Mesendoderm (in vitro differentiated cells): ENCODE measurements around the gene CYTIP. TPM values are rescaled to one million over a fixed set of nuclear protein-coding genes. Genes with fewer than 3 reads are reported as not detected.

Experiments
- DNase-seq: peaks from one replicate; pipeline ENCODE4 v3.0.0; 2013
- H2AK5ac ChIP-seq: 2 replicates; pipeline ENCODE4 v1.6.1; 2013; ENCODE audit warnings: low read length, inconsistent platforms
- H2BK120ac ChIP-seq: 2 replicates; pipeline ENCODE4 v1.6.1; 2013; ENCODE audit warnings: low read depth, mild to moderate bottlenecking, low read length, moderate library complexity, mixed read lengths
- H2BK15ac ChIP-seq: replicated peaks from 2 replicates; pipeline ENCODE4 v1.6.1; 2013; ENCODE audit warnings: low read depth, mild to moderate bottlenecking, moderate library complexity
- H2BK5ac ChIP-seq: 2 replicates; pipeline ENCODE4 v1.6.1; 2013; ENCODE audit warnings: low read length, inconsistent platforms
- H3K18ac ChIP-seq: 2 replicates; pipeline ENCODE4 v1.6.1; 2013; ENCODE audit warnings: mild to moderate bottlenecking, low read length, mixed read lengths
- H3K23ac ChIP-seq: one replicate; pipeline ENCODE4 v1.6.1; 2013; ENCODE audit warnings: low read length
- H3K27ac ChIP-seq: 2 replicates; pipeline ENCODE4 v1.5.1; 2013; ENCODE audit warnings: low read depth, mild to moderate bottlenecking, inconsistent platforms, low read length, moderate library complexity
- H3K27me3 ChIP-seq: 2 replicates; pipeline ENCODE4 v1.6.1; 2013; ENCODE audit warnings: low read length, control low read depth, mild to moderate bottlenecking, inconsistent platforms; ENCODE audit not compliant: insufficient read depth, poor library complexity
- H3K36me3 ChIP-seq: 2 replicates; pipeline ENCODE4 v1.6.1; 2013; ENCODE audit warnings: low read length, inconsistent platforms; ENCODE audit not compliant: control insufficient read depth, insufficient read depth
- H3K4ac ChIP-seq: one replicate; pipeline ENCODE4 v1.6.1; 2013; ENCODE audit warnings: low read depth, mild to moderate bottlenecking, low read length, moderate library complexity
- H3K4me1 ChIP-seq: 2 replicates; pipeline ENCODE4 v1.6.1; 2013; ENCODE audit warnings: low read depth, low read length, inconsistent platforms; ENCODE audit not compliant: control insufficient read depth
- H3K4me2 ChIP-seq: 2 replicates; pipeline ENCODE4 v1.6.1; 2013; ENCODE audit warnings: low read length
- H3K4me3 ChIP-seq: 2 replicates; pipeline ENCODE4 v1.5.1; 2013; ENCODE audit warnings: mild to moderate bottlenecking, low read length
- H3K56ac ChIP-seq: one replicate; pipeline ENCODE4 v1.6.1; 2013; ENCODE audit warnings: low read length
- H3K79me1 ChIP-seq: 2 replicates; pipeline ENCODE4 v1.6.1; 2013; ENCODE audit warnings: low read length, inconsistent platforms
- H3K79me2 ChIP-seq: 2 replicates; pipeline ENCODE4 v1.6.1; 2013; ENCODE audit warnings: mild to moderate bottlenecking, low read length; ENCODE audit not compliant: control insufficient read depth, insufficient read depth
- H3K9ac ChIP-seq: 2 replicates; pipeline ENCODE4 v1.6.1; 2013; ENCODE audit warnings: low read length, inconsistent platforms
- H4K5ac ChIP-seq: one replicate; pipeline ENCODE4 v1.6.1; 2013; ENCODE audit warnings: low read length
- H4K8ac ChIP-seq: one replicate; pipeline ENCODE4 v1.6.1; 2013; ENCODE audit warnings: low read depth, mild to moderate bottlenecking, control low read depth, low read length, moderate library complexity
- WGBS: extraction: QIAGEN DNeasy Blood & Tissue Kit; methylation state at CpG from one replicate; pipeline ENCODE4 v1.1.7; 2013; ENCODE audit warnings: low lambda C conversion rate, missing lambda C conversion rate; ENCODE audit not compliant: insufficient coverage; ENCODE audit errors: extremely low coverage; 5-methylcytosine and 5-hydroxymethylcytosine counted together
- polyA plus RNA-seq, 2 experiments: library from polyadenylated mRNA; stranded (reverse); fragments of 200-250 nt; gene quantifications; one replicate each; pipeline ENCODE4 v1.2.3, GENCODE V29; 2013

Gene CYTIP
- 0.20 TPM for polyA plus RNA-seq (2013, experiment 1 of 2)
- polyA plus RNA-seq (2013, experiment 2 of 2) = 0.10 TPM

GRCh38 chr2:157443795-157444640, at the start of gene CYTIP:
Gene CYTIP (minus strand): TSS chr2:157444089. CDS start chr2:157444020, 69 bp downstream.
- Histone ChIP-seq H4K5ac (no peak within 1 kb of the TSS), H3K23ac (no peak within 1 kb of the TSS), H2BK5ac (no peak within 1 kb of the TSS), H3K9ac (no peak within 1 kb of the TSS), H3K4ac (no peak within 1 kb of the TSS), H3K4me2 (no peak within 1 kb of the TSS), H3K4me3 (no peak within 1 kb of the TSS), H2BK15ac (no peak within 1 kb of the TSS), H4K8ac (no peak within 1 kb of the TSS), H3K27ac (no peak within 1 kb of the TSS), H3K4me1 (no peaks in the 10 kb centered on the region), H3K18ac (no peak within 1 kb of the TSS), H3K79me1 (no peaks in the 10 kb centered on the region), H2AK5ac (no peak within 1 kb of the TSS), H2BK120ac (no peak within 1 kb of the TSS), H3K56ac (no peak within 1 kb of the TSS), H3K36me3 (no peaks in the 10 kb centered on the region), H3K79me2 (no peaks in the 10 kb centered on the region), H3K27me3 (no peaks in the 10 kb centered on the region)
- no CpG with 5 or more reads among the region's 13 CpGs for WGBS
- no peak for DNase-seq

- WGBS = no CpG with 5 or more reads among the region's 5 CpGs
- DNase-seq = peak; percentile 66
These were observed 48.4 kb upstream of the CYTIP start for GRCh38 chr2:157492189-157492773.

DNA sequence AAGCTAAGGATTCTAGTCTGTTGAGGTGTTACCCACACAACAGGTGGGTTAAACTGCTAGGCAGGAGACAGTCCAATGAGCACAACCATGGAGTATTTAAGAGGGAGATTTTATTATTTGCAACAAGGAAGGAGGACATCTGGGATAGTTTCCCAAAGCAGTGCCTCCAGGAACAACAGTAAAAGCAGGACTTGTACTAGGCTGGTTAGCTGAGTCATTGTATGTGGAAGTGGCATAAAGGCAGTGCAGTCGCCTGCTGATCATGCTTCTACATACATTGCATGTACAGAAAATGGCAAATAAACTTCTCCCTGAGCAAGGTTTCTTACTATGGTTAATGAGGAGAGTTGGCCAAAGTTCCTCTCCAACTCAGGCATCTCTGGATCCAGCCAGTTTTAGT, 46.1 kb upstream of the CYTIP start:
- Histone ChIP-seq H3K27ac (no peak overlapping the region), H2BK15ac (no peak overlapping the region), H4K8ac (no peak overlapping the region), H3K4ac (no peak overlapping the region), H3K9ac (no peak overlapping the region), H3K4me3 (no peak overlapping the region), H2BK5ac (no peak overlapping the region), H3K79me1 (no peaks in the 10 kb centered on the region), H2BK120ac (no peak overlapping the region), H3K36me3 (no peaks in the 10 kb centered on the region), H3K18ac (no peak overlapping the region), H3K4me1 (no peaks in the 10 kb centered on the region), H3K56ac (no peak overlapping the region), H2AK5ac (no peak overlapping the region), H3K27me3 (no peaks in the 10 kb centered on the region), H4K5ac (no peak overlapping the region), H3K79me2 (no peaks in the 10 kb centered on the region), H3K23ac (no peak overlapping the region), H3K4me2 (no peak overlapping the region)
- DNase-seq = no peak
- WGBS = no CpG with 5 or more reads among the region's 1 CpG

More at GRCh38 chr2:157492189-157492773, 48.4 kb upstream of the CYTIP start:
- Histone ChIP-seq H3K56ac (no peak overlapping the region), H3K9ac (no peak overlapping the region), H3K18ac (no peak overlapping the region), H3K27me3 (no peaks in the 10 kb centered on the region), H3K4me1 (no peaks in the 10 kb centered on the region), H4K5ac (no peak overlapping the region), H4K8ac (no peak overlapping the region), H3K36me3 (no peaks in the 10 kb centered on the region), H3K79me2 (no peaks in the 10 kb centered on the region), H2BK5ac (no peak overlapping the region), H2AK5ac (no peak overlapping the region), H3K23ac (no peak overlapping the region), H2BK15ac (no peak overlapping the region), H3K4ac (no peak overlapping the region), H3K4me3 (no peak overlapping the region), H3K27ac (no peak overlapping the region), H3K79me1 (no peaks in the 10 kb centered on the region), H2BK120ac (no peak overlapping the region), H3K4me2 (no peak overlapping the region)

DNA sequence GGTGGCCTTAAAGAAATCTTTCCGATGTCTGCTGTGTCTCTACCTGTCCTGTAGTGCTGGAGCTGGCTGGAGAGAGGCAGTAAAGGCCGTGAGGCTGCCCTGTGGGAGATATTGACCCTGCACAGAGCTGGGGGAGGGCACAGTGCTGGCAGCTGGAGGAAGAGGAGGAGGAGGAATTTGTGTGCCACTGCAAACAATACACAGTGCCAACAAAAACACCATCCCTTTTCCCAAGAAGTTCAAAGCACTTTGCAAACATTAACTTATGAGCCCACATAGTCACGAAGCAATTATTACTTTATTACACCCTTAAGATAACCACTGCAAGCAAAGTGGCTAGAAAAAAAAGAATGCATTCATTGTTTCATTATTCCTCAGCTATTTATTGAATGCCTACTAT, 45.0 kb upstream of the CYTIP start:
- Histone ChIP-seq H3K4me1 (no peaks in the 10 kb centered on the region), H3K23ac (no peak overlapping the region), H3K9ac (no peak overlapping the region), H3K56ac (no peak overlapping the region), H3K27ac (no peak overlapping the region), H3K4me3 (no peak overlapping the region), H4K8ac (no peak overlapping the region), H2BK15ac (no peak overlapping the region), H3K36me3 (no peaks in the 10 kb centered on the region), H3K4me2 (no peak overlapping the region), H3K79me1 (no peaks in the 10 kb centered on the region), H3K18ac (no peak overlapping the region), H4K5ac (no peak overlapping the region), H2AK5ac (no peak overlapping the region), H3K27me3 (no peaks in the 10 kb centered on the region), H3K4ac (no peak overlapping the region), H3K79me2 (no peaks in the 10 kb centered on the region), H2BK120ac (no peak overlapping the region), H2BK5ac (no peak overlapping the region)
- WGBS = no CpG with 5 or more reads among the region's 3 CpGs
- no peak for DNase-seq

DNA sequence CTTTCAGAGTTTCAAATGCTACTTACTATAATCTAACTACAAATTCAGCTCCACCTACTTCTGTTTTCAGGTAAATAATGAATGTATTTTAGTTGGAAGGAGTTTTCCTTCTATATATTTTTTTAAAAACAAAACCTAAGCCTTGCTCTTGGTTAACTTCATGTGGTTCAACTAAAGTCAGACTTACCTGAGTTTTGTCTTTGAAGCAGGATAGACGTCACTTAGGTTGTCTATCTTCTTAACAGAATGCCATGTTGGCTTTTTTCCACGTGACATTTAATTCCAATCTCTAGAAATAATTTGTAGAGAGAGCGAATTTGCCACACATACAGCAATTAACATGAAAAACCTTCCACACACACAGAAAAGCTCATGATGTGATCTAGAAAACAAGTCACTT, 43.9 kb upstream of the CYTIP start:
- Histone ChIP-seq H4K8ac (no peak overlapping the region), H3K27ac (no peak overlapping the region), H2BK15ac (no peak overlapping the region), H3K36me3 (no peaks in the 10 kb centered on the region), H2BK5ac (no peak overlapping the region), H3K27me3 (no peaks in the 10 kb centered on the region), H3K9ac (no peak overlapping the region), H3K4me1 (no peaks in the 10 kb centered on the region), H3K79me2 (no peaks in the 10 kb centered on the region), H2AK5ac (no peak overlapping the region), H3K4me2 (no peak overlapping the region), H3K4me3 (no peak overlapping the region), H4K5ac (no peak overlapping the region), H3K56ac (no peak overlapping the region), H2BK120ac (no peak overlapping the region), H3K4ac (no peak overlapping the region), H3K23ac (no peak overlapping the region), H3K18ac (no peak overlapping the region), H3K79me1 (no peaks in the 10 kb centered on the region)
- no CpG with 5 or more reads among the region's 3 CpGs for WGBS
- DNase-seq = no peak
